Peyer's patch (tissue), 4 donors: Measurements from ENCODE around the gene KRTAP10-1.

Source experiments
- CTCF ChIP-seq, 6 experiments: fragments of 450-650 bp in 4 of 6; fragments of 200-600 bp in 2 of 6; sonication (generic) in 1 of 6; IDR thresholded peaks; one replicate each; pipeline ENCODE4 v1.5.1; 2017 to 2019; ENCODE audit warnings: antibody characterized with exemption in 6 of 6, mild to moderate bottlenecking in 3 of 6, moderate library complexity in 1 of 6
- POLR2A ChIP-seq, 2 donors: fragments of 450-650 bp; IDR thresholded peaks; one replicate each; pipeline ENCODE4 v1.5.1; 2017; ENCODE audit warnings: antibody characterized with exemption in 2 of 2, mild to moderate bottlenecking in 2 of 2, moderate library complexity in 2 of 2

GRCh38 chr21:44500111-44500510 lies 39.9 kb downstream of the KRTAP10-1 start:
- TF ChIP-seq CTCF (IDR thresholded peaks at IDR 0.05), result no peak
- TF ChIP-seq POLR2A (IDR thresholded peaks at IDR 0.05), result no peak
